Adrenal gland (tissue), 12 donors: ENCODE results near the gene GPRIN3. TPM values are rescaled to one million over a fixed set of nuclear protein-coding genes. Genes with fewer than 3 reads are reported as not detected.
"Not testable (repeated sequence)": the region's sequence is repeated elsewhere in the genome, so short reads cannot be mapped to it uniquely, and the experiment has no call there.

Experiments
- DNase-seq, 7 donors: peaks; one replicate each; pipeline ENCODE4 v3.0.0-alpha.2; 2019 to 2020
- H3K27ac ChIP-seq, 5 donors: fragments of 200-600 bp; sonication (generic) in 4 of 5; 1 replicate in 3 of 5; 2 replicates in 2 of 5; pipeline versions ENCODE4 v1.5.1 to v1.8.0; 2016 to 2020; ENCODE audit warnings: mild to moderate bottlenecking in 1 of 5
- H3K27me3 ChIP-seq: fragments of 200-600 bp; 2 replicates; pipeline ENCODE4 v1.8.0; 2021
- H3K36me3 ChIP-seq, 2 donors: fragments of 200-600 bp; replicated peaks in 1 of 2; 1 replicate in 1 of 2; 2 replicates in 1 of 2; pipeline versions ENCODE4 v1.5.1 to v1.8.0; 2018 to 2022
- H3K4me1 ChIP-seq, 2 donors: fragments of 200-600 bp; replicated peaks in 1 of 2; 1 replicate in 1 of 2; 2 replicates in 1 of 2; pipeline versions ENCODE4 v1.5.1 to v1.8.0; 2018 to 2021
- H3K4me3 ChIP-seq, 4 donors: fragments of 200-600 bp; sonication (generic) in 3 of 4; one replicate each; pipeline ENCODE4 v1.5.1; 2016 to 2018
- H3K9me3 ChIP-seq, 3 donors: fragments of 200-600 bp; sonication (generic) in 1 of 3; replicated peaks in 1 of 3; 1 replicate in 2 of 3; 2 replicates in 1 of 3; pipeline versions ENCODE4 v1.5.1 to v1.8.0; 2016 to 2021
- POLR2A ChIP-seq, 2 donors: fragments of 450-650 bp; IDR thresholded peaks; one replicate each; pipeline ENCODE4 v1.6.1; 2017; ENCODE audit warnings: antibody characterized with exemption in 2 of 2, mild to moderate bottlenecking in 2 of 2, moderate library complexity in 1 of 2
- WGBS, 4 donors: extraction: QIAGEN DNeasy Blood & Tissue Kit in 2 of 4; methylation state at CpG; one replicate each; pipeline versions ENCODE4 v1.1.5 to v1.1.7; 2013 to 2017; 5-methylcytosine and 5-hydroxymethylcytosine counted together
- intact Hi-C, 2 donors: fragments of 100-400 bp; cut with DNase I; formaldehyde crosslinking; loops; one replicate each; pipeline versions ENCODE4 v1.14.1 to v1.15.0; 2022 to 2023
- polyA plus RNA-seq, 3 donors: library from polyadenylated mRNA; stranded (reverse); fragments of 200-250 nt in 2 of 3; fragments of 350-450 nt in 1 of 3; fragmentation: Illumina TruSeq in 1 of 3; extraction: RNeasy Lipid Tissue Mini Kit (QIAGEN cat#74804) in 1 of 3; gene quantifications; one replicate each; pipeline ENCODE4 v1.2.3, GENCODE V29; 2013 to 2014
- total RNA-seq, 9 donors: library from RNA; depleted of rRNA in 4 of 9; stranded (reverse); fragments of >200 nt in 4 of 9; fragments of 120-200 nt in 1 of 9; fragmentation: NEBNext Ultra II Directional in 1 of 9; extraction: Animal tissue kit (Norgen Biotek cat#: 25700) in 1 of 9; gene quantifications; one replicate each; pipeline versions ENCODE4 v1.1.0 to v1.2.4, GENCODE V29; 2013 to 2023
- TF ChIP-seq, protein P1 (sequence below), 6 experiments: fragments of 450-650 bp in 4 of 6; fragments of 200-600 bp in 2 of 6; sonication (generic) in 1 of 6; IDR thresholded peaks; 1 replicate in 5 of 6; 2 replicates in 1 of 6; pipeline versions ENCODE4 v1.5.1 to v1.8.0; 2016 to 2021; ENCODE audit warnings: antibody characterized with exemption in 6 of 6, mild to moderate bottlenecking in 2 of 6, moderate library complexity in 1 of 6
- donor health status: healthy with polysubstance abuse.
- donor health status: Bipolar disorder and iron deficiency.
- donor health status: DM: yes; HTN: yes; CAD: no.
- donor health status: DM: no; HTN: no; CAD: no.
- donor health status: DM: no; HTN: no; CAD: no.
- donor health status: DM: yes; HTN: yes; CAD: no.

Gene GPRIN3
- total and polyA plus RNA-seq, 12 donors = 0.47 to 4.6 (median 2.2) TPM

GRCh38 chr4:89213382-89213701 is 94.3 kb downstream of the GPRIN3 start:
- no peaks in the 10 kb centered on the region for H3K4me1 ChIP-seq
- intact Hi-C loops = no loop called here
- H3K36me3 ChIP-seq = no peaks in the 10 kb centered on the region
- H3K27me3 ChIP-seq = no peaks in the 10 kb centered on the region
- DNase-seq = no peak
- WGBS, 4 donors = 39 to 44% (median 41%) methylated on average over 4 of the region's 4 CpGs
- H3K9me3 ChIP-seq = no peaks in the 10 kb centered on the region
- TF ChIP-seq, protein P1, sequence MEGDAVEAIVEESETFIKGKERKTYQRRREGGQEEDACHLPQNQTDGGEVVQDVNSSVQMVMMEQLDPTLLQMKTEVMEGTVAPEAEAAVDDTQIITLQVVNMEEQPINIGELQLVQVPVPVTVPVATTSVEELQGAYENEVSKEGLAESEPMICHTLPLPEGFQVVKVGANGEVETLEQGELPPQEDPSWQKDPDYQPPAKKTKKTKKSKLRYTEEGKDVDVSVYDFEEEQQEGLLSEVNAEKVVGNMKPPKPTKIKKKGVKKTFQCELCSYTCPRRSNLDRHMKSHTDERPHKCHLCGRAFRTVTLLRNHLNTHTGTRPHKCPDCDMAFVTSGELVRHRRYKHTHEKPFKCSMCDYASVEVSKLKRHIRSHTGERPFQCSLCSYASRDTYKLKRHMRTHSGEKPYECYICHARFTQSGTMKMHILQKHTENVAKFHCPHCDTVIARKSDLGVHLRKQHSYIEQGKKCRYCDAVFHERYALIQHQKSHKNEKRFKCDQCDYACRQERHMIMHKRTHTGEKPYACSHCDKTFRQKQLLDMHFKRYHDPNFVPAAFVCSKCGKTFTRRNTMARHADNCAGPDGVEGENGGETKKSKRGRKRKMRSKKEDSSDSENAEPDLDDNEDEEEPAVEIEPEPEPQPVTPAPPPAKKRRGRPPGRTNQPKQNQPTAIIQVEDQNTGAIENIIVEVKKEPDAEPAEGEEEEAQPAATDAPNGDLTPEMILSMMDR (IDR thresholded peaks at IDR 0.05) = no peak
- no peak for TF ChIP-seq POLR2A (IDR thresholded peaks at IDR 0.05)
- H3K27ac ChIP-seq = no peak overlapping the region
- H3K4me3 ChIP-seq = no peak overlapping the region

- TF ChIP-seq, protein P1 (IDR thresholded peaks at IDR 0.05) = no peak
- TF ChIP-seq POLR2A (IDR thresholded peaks at IDR 0.05) = no peak
- Histone ChIP-seq H3K9me3 (no peaks in the 10 kb centered on the region), H3K4me3 (no peak overlapping the region), H3K27me3 (no peaks in the 10 kb centered on the region), H3K4me1 (no peaks in the 10 kb centered on the region), H3K36me3 (no peaks in the 10 kb centered on the region), H3K27ac (no peak overlapping the region)
- 61 to 70% (median 69%) methylated on average over 4 of the region's 4 CpGs for WGBS, 4 donors
- intact Hi-C loops = no loop called here
- DNase-seq = no peak
These were observed 94.8 kb downstream of the GPRIN3 start for GRCh38 chr4:89212666-89213381.

- TF ChIP-seq, protein P1 (IDR thresholded peaks at IDR 0.05) = no peak
- TF ChIP-seq POLR2A (IDR thresholded peaks at IDR 0.05) = no peak
- H3K4me1 ChIP-seq = no peaks in the 10 kb centered on the region
- H3K27me3 ChIP-seq = no peaks in the 10 kb centered on the region
- intact Hi-C loops = no loop called here
- no peak overlapping the region for H3K4me3 ChIP-seq
- H3K9me3 ChIP-seq = no peaks in the 10 kb centered on the region
- no peak overlapping the region for H3K27ac ChIP-seq
- 32 to 48% (median 45%) methylated on average over 1 of the region's 1 CpG for WGBS, 4 donors
- DNase-seq = no peak
- H3K36me3 ChIP-seq = no peaks in the 10 kb centered on the region
These were observed 103.0 kb downstream of the GPRIN3 start for GRCh38 chr4:89204624-89205023.

- no peaks in the 10 kb centered on the region for H3K36me3 ChIP-seq
- no peak overlapping the region for H3K27ac ChIP-seq
- H3K9me3 ChIP-seq = no peaks in the 10 kb centered on the region
- H3K4me3 ChIP-seq = no peak overlapping the region
- intact Hi-C loops = no loop called here
- DNase-seq = no peak
- H3K4me1 ChIP-seq = no peaks in the 10 kb centered on the region
- TF ChIP-seq POLR2A (IDR thresholded peaks at IDR 0.05) = no peak
- TF ChIP-seq, protein P1 (IDR thresholded peaks at IDR 0.05) = no peak
- WGBS, 4 donors = 66 to 77% (median 69%) methylated on average over 3 of the region's 3 CpGs
- no peaks in the 10 kb centered on the region for H3K27me3 ChIP-seq
These were observed 103.7 kb downstream of the GPRIN3 start for GRCh38 chr4:89203902-89204301.

GRCh38 chr4:89199394-89199793 is 108.2 kb downstream of the GPRIN3 start:
- H3K27me3 ChIP-seq, H3K36me3 ChIP-seq, intact Hi-C loops, H3K4me3 ChIP-seq, H3K9me3 ChIP-seq, DNase-seq, H3K27ac ChIP-seq, H3K4me1 ChIP-seq: not testable (repeated sequence)
- 79 to 97% (median 93%) methylated on average over 1 of the region's 1 CpG; no CpG with 5 or more reads in 1 of the 4 donors for WGBS, 4 donors
